HG02642 (cell line): ENCODE data around the gene CSTPP1.

Experiments
- ATAC-seq: cut with Tn5 transposase; IDR thresholded peaks from one replicate; pipeline ENCODE4 v1.9.1; 2021; ENCODE audit warnings: mild to moderate bottlenecking; ENCODE audit not compliant: unreplicated experiment, poor library complexity

The CSTPP1 gene, protein sequence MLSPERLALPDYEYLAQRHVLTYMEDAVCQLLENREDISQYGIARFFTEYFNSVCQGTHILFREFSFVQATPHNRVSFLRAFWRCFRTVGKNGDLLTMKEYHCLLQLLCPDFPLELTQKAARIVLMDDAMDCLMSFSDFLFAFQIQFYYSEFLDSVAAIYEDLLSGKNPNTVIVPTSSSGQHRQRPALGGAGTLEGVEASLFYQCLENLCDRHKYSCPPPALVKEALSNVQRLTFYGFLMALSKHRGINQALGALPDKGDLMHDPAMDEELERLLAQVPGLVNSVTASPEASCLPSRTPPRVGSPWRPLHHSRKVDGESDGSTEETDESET

DNA sequence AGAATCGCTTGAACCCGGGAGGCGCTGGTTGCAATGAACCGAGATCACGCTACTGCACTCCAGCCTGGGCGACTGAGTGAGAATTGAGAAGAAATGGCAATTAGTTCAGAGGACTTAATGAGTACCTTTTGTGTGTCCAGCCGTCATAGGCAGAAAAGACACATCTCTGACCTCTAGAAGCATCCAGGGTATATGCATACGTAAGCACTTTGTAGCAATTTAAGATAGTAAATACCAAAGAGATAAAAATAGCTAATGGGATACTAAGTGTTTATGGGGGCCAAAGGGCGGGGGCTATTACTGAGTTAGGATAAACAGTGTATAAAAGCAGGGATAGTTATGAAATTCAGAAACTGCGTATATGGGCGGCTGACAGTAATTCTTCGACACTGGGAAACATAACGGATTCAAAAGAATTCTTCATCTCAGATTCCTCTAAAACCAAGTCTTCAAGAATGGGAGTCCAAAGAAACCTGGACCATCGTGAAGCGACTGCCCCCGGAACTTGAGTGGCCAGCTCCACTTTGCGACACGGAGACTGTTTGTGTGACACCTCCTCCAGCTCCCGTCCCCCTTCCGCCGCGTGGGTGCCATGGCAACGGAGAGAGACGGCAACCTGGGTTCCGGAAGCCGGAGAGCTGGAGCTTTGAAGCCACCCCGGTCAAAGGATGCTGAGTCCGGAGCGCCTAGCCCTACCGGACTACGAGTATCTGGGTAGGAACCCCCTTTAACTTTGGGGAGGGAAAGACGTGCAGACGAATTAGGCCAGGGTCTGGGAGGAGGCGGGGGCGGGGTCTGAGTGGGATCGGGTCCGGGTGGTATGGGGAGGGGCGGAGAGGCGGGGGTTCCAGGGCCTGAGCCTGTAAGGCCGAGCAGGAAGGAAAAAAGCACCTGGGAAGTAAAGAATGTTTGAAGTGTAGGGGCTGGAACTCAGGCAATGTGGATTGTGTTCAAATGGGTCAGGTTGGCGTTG lies at the start of gene CSTPP1:
Gene CSTPP1 (plus strand): TSS at position 624 of the 973 bp plus-strand sequence. CDS start 45 bp downstream, at position 669.
- peak; percentile 91 for ATAC-seq

DNA sequence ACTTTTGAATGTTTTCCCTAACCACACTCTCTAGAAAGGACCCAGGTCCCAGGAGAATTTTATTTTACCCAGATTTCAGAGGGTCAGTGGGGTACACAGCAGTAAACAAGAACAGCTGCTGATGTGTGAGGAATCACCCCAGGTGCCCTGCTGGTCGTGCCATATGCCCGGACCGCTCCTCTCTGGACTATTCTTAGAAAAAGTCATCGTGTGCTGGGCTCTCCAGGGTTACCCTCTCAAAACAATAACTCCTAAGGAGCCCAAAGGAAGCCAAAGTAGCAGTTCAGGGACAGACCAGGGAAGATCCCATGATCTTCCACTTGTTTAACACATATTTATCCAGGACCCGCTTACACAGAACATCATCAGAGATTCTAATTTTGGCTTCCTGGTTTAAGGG lies 47.9 kb upstream of the CSTPP1 start:
- ATAC-seq = no peak

DNA sequence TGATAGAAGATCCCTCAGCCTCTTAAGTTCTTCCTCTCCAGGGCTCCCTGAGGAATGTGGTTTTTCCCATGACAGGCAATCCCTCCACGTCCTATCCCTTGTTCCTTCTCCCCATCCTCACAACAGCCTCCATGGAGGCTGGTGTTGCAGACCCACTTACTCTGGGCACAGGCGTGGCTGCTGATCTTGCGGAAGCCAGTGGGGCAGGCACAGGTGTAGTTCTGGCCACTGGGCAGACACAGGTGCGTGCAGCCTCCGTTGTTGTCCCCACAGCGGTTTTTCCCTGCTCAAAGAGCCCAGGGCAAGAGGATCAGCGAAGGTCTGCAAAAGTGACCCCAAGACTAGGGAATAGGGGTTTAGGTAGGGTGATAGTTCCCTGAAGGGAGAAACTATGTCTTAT lies 47.3 kb upstream of the CSTPP1 start:
- no peak for ATAC-seq

DNA sequence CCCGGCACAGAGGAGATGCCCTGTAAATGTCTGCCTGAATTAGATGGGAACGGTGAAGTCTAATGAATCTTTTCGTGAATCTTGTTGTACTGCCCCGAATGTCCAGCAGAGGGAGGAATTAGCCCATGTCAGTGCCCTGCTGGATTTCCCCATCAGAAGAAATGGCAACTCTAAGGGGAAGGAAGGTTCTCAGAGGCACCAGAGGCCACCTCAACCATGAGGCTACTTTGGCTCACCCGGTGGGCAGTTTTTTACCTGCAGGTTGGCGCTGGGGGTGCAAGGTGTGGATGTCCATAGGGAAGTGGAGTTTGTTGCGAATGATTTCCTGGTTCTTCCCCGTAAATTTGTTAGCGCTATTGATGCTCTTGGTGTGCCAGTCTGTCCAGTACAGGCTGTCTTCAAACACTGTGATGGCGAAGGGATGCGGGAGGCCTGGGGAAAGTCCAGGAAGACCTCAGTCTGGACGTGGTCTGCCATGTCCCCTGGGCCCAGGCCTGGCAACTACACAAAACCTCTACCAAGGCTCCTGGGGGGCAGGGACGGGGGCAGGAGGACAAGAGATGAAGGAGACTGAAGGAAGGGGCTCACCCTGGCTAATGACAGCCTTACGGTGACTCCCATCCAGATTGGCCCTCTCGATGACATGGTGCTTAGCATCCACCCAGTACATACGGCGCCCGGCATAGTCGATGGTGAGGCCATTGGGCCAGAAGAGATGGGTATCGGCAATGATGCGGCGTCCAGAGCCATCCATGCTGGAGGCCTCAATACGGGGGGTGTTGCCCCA lies 46.7 kb upstream of the CSTPP1 start:
- ATAC-seq = peak; percentile 65

DNA sequence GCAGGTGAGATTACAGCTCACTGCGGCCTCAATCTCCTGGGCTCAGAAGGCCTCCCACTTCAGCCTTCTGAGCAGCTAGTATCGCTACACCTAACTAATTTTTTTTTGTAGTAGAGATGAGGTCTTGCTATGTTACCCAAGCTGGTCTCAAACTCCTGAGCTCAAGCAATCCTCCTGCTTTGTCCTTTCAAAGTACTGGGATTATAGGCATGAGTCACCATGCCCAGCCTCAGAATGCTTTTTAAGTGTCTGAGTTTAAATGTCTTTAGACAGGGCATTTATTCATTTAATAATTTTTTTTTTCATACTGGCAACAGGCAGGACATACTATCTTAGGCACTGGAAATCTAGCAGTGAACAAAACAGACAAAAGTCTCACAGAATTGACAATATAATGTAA lies 45.9 kb upstream of the CSTPP1 start:
- no peak for ATAC-seq

DNA sequence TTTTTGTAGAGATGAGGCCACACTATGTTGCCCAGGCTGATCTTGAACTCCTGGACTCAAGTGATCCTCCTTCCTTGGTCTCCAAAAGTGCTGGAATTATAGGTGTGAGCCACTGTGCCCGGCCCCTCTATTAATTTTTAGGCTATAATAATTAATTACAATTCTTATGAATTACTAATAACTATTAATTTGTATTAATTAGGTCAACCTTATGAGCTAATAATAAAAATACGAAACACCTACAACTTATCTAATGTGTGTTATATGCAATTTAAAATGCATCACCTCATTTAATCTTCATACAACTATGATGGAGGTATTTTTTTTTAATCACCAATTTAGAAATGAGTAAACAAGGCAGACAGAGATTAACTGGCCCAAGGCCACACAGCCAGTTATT lies 44.5 kb upstream of the CSTPP1 start:
- no peak for ATAC-seq

DNA sequence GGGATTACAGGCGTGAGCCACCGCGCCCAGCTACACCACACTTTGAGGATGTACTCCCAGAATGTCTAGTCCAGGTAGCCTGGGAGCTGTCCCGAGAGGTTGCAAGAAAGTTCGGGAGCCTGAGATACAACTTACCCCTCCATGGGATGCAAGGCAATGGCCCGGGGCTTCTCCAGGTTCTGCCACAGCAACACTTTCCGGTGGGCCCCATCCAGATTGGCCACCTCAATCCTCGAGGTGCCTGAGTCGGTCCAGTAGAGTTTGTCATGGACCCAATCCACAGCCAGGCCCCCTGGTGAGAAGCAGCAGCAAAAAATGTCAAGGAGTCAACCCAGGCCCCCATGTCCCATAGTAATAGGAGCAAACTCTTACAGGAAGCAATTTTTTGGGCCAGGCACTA lies 43.7 kb upstream of the CSTPP1 start:
- no peak for ATAC-seq

DNA sequence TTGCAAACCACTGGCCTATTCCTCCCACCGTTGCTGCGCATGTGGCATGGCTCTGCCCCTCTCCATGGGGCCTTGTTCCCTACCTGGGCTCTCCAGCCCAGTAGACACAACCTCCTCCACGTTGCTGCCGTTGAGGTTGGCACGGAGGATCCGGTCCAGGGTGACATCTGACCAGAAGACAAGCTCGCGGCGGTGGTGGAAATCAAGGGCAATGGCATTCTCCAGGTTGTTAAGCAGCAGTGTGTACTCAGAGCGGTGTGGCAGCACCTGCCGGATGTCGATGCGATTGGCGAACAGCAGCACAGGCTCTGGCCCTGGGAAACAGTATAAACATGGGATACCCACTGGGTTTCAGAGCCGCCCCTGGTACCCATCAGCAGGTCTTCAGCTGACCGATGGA lies 42.1 kb upstream of the CSTPP1 start:
- no peak for ATAC-seq

DNA sequence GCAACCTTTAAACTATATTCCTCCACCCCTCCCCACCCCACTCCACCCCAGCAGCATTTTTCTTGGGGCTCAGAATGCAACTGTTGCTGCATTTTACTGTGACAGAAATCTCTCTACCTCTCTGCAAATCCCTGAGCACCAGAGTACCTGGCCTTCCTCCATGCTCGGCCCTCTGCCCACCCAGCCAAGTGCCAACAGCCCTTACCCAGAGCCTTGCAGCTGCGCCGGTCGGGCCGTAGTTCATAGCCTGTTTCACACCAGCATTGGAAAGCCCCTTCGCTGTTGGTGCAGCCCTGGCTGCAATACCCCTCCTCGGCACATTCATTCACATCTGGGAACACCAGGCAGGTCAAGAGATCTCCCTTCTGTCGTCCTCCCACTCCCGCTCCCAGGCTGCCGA lies 41.6 kb upstream of the CSTPP1 start:
- ATAC-seq = no peak

DNA sequence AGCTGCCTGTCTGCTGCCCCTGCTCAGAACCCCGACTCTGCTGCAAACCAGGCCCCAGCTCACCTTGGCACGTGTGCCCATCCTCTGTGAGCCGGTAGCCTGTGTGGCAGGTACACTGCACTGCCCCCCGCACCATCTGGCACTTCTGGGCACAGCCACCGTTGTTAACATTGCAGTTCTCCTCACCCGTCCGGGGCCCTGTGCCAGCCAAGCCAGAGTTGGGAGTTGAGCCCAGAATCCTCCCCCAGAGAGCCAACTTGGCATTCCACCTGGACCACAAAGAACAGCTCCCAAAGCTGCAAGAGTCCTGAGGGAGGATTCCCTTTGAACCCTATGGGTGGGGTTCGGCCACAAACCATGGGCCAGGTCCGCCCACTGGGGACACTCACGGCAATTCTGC lies 40.7 kb upstream of the CSTPP1 start:
- ATAC-seq = no peak

DNA sequence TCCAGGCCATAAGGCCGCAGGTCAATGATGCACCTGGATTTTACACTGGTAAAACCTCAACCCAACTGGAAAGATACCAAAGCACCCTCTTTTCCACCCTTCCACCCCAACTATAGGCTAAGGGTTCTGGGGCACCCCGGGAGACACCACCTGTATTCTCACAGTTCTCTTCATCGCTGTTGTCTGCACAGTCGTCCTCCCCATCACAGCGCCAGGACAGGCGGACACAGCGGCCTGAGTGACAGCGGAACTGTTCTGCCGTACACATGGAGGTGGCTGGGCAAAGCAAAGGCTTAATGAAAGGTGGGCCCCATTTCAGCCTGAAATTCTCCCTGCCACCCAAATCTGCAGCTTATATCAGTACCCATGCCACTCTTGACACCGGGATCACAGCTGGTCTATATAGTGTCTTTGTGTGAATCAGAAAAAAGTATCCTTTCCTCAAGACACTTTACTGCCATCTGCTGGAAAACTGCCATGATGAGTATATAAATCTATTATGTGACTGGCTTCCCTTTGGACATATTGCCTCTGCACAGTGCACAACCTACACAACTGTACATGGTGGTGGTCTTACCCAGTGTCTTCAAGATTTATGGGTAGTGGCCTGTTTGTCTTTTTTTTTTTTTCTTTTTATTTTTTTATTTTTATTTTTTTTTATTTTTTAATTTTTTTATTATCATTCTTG lies 39.7 kb upstream of the CSTPP1 start:
- ATAC-seq = no peak

DNA sequence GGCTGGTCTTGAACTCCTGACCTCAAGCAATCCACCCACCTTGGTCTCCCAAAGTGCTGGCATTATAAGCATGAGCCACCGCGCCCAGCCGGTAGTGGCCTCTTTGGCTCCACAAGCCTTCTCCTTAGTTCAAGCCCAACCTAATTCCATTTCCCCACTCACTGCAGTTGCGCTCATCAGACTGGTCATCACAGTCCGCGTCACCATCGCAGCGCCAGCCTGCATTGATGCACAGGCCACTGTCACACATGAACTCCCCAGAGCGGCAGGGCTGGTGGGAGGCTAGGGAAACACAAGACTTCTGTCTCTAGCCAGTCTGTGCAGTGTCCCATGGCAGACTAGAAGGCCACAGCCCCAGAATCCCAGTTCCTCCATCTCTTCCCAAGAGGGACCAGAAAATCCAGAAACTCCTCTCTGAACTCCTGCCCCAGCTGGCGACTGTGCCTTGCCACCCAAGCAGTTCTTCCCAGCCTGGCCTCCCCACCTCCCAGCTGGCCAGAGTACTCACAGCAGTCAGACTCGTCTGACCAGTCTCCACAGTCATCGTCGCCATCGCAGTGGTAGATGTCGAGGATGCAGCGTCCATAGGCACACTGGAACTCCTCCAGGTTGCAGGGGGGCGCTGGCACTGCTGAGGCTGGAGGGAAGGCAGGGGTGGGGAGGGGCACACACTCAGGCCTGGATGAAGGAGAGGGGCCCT lies 38.0 kb upstream of the CSTPP1 start:
- ATAC-seq = no peak

DNA sequence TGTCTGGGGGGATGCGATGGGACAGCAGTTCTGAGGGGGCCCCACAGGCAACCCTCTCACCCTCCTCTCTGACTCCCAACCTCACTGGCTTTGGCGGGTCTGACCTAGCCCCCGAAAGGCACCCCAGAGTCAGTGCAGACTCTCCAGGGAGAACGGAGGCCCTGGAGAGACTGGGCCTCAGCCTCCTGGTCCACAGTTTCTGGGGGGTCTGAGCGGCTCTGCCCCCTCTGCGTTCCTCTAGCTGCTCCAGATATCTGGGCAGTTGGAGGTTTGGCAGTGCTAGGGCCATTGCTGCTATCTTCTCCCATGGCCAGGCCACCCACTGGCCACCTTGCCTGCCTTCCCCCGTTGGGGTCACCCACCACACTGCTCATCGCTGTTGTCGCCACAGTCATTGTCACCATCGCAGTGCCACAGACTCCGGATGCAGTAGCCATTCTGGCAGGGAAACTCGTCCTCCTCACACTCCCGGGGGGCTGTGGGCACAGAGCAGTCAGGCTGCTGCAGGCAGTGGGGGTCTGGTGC lies 37.0 kb upstream of the CSTPP1 start:
- ATAC-seq = no peak

DNA sequence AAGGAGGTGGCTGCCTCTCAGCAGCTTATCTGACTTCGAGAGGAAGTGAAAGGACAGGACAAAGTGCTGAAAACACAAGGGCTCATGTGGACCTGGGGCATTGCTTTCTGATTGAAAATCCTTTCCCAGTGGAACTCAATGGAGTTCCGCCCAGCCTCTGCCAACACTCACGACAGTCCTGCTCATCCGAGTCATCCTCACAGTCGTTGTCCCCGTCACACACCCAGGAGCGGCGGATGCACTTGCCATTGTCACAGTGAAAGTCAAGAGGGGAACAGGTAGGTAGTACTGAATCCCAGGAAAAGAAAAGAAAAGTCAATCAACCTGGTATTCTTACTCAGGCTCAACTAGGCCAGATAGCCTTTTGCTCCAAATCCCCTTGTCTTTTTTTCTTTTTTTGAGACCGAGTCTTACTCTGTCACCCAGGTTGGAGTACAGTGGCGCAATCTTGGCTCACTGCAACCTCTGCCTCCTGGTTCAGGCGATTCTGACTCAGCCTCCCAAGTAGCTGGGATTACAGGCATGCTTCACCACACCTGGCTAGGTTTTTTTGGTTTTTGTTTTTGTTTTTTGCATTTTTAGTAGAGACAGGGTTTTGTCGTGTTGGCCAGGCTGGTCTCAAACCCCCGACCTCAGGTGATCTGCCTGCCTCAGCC lies 36.3 kb upstream of the CSTPP1 start:
- no peak for ATAC-seq

DNA sequence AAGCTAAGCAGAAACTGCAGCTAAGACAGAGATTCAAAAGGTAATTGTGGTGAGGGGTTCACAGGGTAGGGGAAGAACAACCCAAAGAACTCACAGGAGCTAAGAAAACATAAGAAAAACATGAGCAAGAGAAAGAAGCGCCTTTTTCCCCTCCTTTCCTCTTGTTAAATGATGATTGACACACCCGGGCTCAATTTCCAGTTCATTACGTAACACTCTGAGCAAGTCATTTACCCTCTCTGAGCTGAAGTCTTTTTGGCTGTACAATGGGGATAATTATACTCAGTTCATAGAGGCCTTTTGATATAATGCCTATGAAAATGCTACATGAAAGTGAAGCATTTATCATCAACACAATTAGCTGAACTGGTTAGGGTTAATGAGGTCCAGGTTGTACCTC lies 35.4 kb upstream of the CSTPP1 start:
- no peak for ATAC-seq

DNA sequence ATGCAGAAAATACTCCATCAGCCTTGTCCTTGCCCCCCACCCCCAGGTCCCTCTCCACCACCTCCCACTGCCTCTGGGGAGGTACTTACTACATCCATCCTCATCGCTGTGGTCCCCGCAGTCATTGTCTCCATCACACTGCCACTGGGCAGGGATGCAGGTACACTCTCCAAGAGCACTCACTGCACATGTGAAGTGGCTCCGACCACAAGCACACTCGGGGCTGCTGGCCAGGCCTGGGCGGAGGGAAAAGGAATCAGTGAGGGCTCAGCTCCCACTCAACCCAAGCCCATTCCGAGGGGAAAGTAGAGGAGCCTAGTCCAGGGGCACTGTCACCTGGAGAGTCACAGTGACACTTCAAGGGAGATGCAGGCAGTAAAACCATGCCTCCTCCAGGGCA lies 33.9 kb upstream of the CSTPP1 start:
- ATAC-seq = no peak

DNA sequence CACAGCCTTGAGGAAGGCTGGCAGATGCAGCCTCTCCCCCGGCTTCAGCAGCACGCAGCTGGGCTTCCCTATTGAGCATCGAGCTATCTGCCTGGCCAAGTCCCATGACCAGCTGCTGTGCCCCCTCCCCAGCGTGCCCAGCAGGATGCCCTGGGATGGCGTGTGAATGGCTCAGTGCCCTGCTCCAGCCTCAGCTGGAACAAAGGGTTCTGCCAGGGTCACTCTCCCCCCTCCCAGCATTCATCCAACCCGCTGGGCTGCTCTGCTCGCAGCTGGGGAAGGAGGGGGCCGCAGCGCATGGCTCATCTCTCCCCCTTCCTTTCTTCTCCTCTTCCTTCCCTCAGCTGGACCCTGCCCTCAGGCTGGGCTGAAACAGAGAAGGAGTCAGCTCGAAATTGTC lies 32.7 kb upstream of the CSTPP1 start:
- ATAC-seq = no peak

DNA sequence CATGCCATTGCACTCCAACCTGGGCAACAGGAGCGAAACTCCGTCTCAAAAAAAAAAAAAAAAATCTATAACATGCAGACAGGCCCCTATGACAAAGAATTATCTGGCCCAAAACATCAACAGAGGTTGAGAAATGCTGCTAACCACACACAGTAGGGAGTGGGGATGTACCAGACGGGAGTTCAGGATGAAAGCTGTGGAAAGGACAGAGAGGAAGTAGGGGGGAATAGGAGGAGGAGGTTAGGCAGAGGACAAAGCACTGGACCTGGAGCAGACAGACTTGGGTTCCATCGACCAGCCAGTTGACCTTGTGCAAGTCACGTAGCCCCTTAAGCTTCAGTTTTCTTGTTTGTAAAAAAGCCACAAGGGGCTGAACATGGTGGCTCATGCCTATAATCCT lies 30.8 kb upstream of the CSTPP1 start:
- ATAC-seq = no peak

DNA sequence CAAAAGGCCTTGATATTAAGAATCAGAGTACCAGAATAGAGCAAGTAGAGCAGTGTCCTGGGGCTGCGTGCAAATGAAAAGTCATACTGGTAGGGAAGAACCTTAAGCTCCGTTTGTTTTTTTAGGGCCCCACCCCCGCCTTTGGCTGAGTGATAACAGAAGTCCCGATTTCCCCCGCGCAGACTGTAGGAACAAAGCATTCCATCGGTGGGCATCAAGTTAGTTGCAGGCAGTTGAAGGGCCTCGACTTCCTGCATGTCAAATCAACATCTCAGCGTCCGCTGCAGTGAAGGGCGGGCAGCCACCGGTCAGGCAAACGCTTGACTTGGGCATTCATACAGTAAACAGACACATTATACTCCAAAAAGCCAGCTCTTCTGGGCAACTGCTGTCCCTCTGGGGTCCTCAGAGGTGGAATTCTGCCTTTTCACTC lies 29.9 kb upstream of the CSTPP1 start:
- no peak for ATAC-seq
